GM15510 (cell line): Measurements from ENCODE around the gene CBX8.

Source experiments
- POLR2A ChIP-seq: IDR thresholded peaks from 3 replicates; pipeline ENCODE4 v1.6.1; 2011; ENCODE audit warnings: borderline replicate concordance; ENCODE audit not compliant: insufficient read length; ENCODE audit errors: extremely low read depth

CBX8 gene

GRCh38 chr17:79829457-79829856 is 32.6 kb upstream of the CBX8 start:
- no peak for TF ChIP-seq POLR2A

- TF ChIP-seq POLR2A, result no peak
Observed at GRCh38 chr17:79829004-79829403, 32.1 kb upstream of the CBX8 start.

- no peak for TF ChIP-seq POLR2A
Observed at GRCh38 chr17:79826841-79827578, 30.1 kb upstream of the CBX8 start.

GRCh38 chr17:79826204-79826680 is 29.4 kb upstream of the CBX8 start:
- TF ChIP-seq POLR2A, result no peak

GRCh38 chr17:79825580-79825921 is 28.7 kb upstream of the CBX8 start:
- TF ChIP-seq POLR2A, result no peak

- no peak for TF ChIP-seq POLR2A
Observed at GRCh38 chr17:79824893-79825579, 28.2 kb upstream of the CBX8 start.

GRCh38 chr17:79824234-79824633 is 27.4 kb upstream of the CBX8 start:
- TF ChIP-seq POLR2A, result no peak

GRCh38 chr17:79822583-79823124 is 25.8 kb upstream of the CBX8 start:
- TF ChIP-seq POLR2A, result no peak

- TF ChIP-seq POLR2A, result no peak
Observed at GRCh38 chr17:79821331-79822095, 24.6 kb upstream of the CBX8 start.

GRCh38 chr17:79820959-79821330 is 24.1 kb upstream of the CBX8 start:
- TF ChIP-seq POLR2A, result no peak

GRCh38 chr17:79819534-79820276 is 22.8 kb upstream of the CBX8 start:
- TF ChIP-seq POLR2A, result no peak

GRCh38 chr17:79819085-79819484 is 22.2 kb upstream of the CBX8 start:
- TF ChIP-seq POLR2A, result no peak

- no peak for TF ChIP-seq POLR2A
Observed at GRCh38 chr17:79818026-79818758, 21.3 kb upstream of the CBX8 start.

GRCh38 chr17:79815836-79816461 is 19.1 kb upstream of the CBX8 start:
- TF ChIP-seq POLR2A, result no peak
